K562 (cell line): ENCODE measurements around the gene DUSP5. TPM values are rescaled to one million over a fixed set of nuclear protein-coding genes. Genes with fewer than 3 reads are reported as not detected.

Source experiments
- ATAC-seq: fragments of 200-7000 bp; cut with Tn5 transposase; 3 replicates; pipeline ENCODE4 v1.9.1; 2020; ENCODE audit warnings: moderate library complexity
- BruUV-seq: library from RNA; stranded (reverse); fragments of 400-500 nt; replicated peaks from 2 replicates; lab custom pipeline; 2021; lab: Mats Ljungman, UMichigan
- CTCF ChIA-PET: fragments of 300-600 bp; formaldehyde crosslinking; extraction: SDS; loops from one replicate; lab custom pipeline; 2021; ENCODE audit warnings: low intra/inter-chr PET ratio; lab: Yijun Ruan, JAX
- POLR2A ChIA-PET: fragments of 300-600, 350-650 bp; sonication (Branson Sonifier 250); formaldehyde crosslinking; extraction: SDS; loops from one replicate; lab custom pipeline; 2021; ENCODE audit warnings: antibody characterized with exemption, inconsistent platforms; lab: Yijun Ruan, JAX
- DNase-seq, 4 experiments: peaks; one replicate each; pipeline versions ENCODE4 v3.0.0 to v3.0.0-alpha.2; 2011 to 2018; ENCODE audit warnings: low spot score in 3 of 4, mixed read lengths in 3 of 4; ENCODE audit errors: extremely low read depth in 1 of 4
- FAIRE-seq: peaks from 2 replicates; lab custom pipeline; 2011; peaks lifted over from hg19 to GRCh38; lab: Jason Lieb, UNC
- H2AFZ ChIP-seq: 2 replicates; pipeline ENCODE4 v1.6.0; 2011; ENCODE audit warnings: low read depth, low read length, control low read depth, inconsistent platforms
- H3K27ac ChIP-seq: fragments of 200-600 bp; 3 replicates; pipeline ENCODE4 v1.8.0; 2011; ENCODE audit warnings: low read depth, mild to moderate bottlenecking, control low read depth, inconsistent platforms, low read length, moderate library complexity, mixed read lengths; ENCODE audit errors: extremely low read depth
- H3K27me3 ChIP-seq, 2 experiments: fragments of 300-600 bp in 1 of 2; 2 replicates in 1 of 2; 3 replicates in 1 of 2; pipeline versions ENCODE4 v1.6.0 to v1.8.0; 2011; ENCODE audit warnings: inconsistent platforms in 2 of 2, low read length in 2 of 2, mild to moderate bottlenecking in 1 of 2, mixed read lengths in 1 of 2, moderate library complexity in 1 of 2; ENCODE audit not compliant: control insufficient read depth in 2 of 2, insufficient read depth in 2 of 2
- H3K36me3 ChIP-seq: fragments of 300-600 bp; 3 replicates; pipeline ENCODE4 v1.8.0; 2011; ENCODE audit warnings: mild to moderate bottlenecking, low read length, inconsistent platforms; ENCODE audit not compliant: control insufficient read depth, insufficient read depth
- H3K4me1 ChIP-seq, 2 experiments: fragments of 200-600 bp in 1 of 2; replicated peaks in 1 of 2; 2 replicates in 1 of 2; 3 replicates in 1 of 2; pipeline versions ENCODE4 v1.5.1 to v1.8.0; 2011; ENCODE audit warnings: inconsistent platforms in 2 of 2, low read length in 2 of 2, mild to moderate bottlenecking in 1 of 2, mixed read lengths in 1 of 2, moderate library complexity in 1 of 2; ENCODE audit not compliant: control insufficient read depth in 2 of 2, insufficient read depth in 2 of 2
- H3K4me2 ChIP-seq: 2 replicates; pipeline ENCODE4 v1.6.1; 2011; ENCODE audit warnings: low read length, control low read depth, inconsistent platforms, mixed read lengths; ENCODE audit not compliant: insufficient read depth
- H3K4me3 ChIP-seq: fragments of 200-600 bp; sonication (generic), shearing (Covaris generic); 2 replicates; pipeline ENCODE4 v1.5.1; 2016; ENCODE audit warnings: control low read depth, inconsistent platforms
- H3K79me2 ChIP-seq: fragments of 200-600 bp; 3 replicates; pipeline ENCODE4 v1.8.0; 2011; ENCODE audit warnings: low read length, inconsistent platforms; ENCODE audit not compliant: control insufficient read depth, insufficient read depth
- H3K9ac ChIP-seq, 2 experiments: 2 replicates each; pipeline versions ENCODE4 v1.6.0 to v1.6.1; 2011; ENCODE audit warnings: low read depth in 2 of 2, low read length in 2 of 2, control low read depth in 1 of 2, inconsistent platforms in 1 of 2, mild to moderate bottlenecking in 1 of 2, mixed read lengths in 1 of 2; ENCODE audit not compliant: insufficient read depth in 1 of 2
- H3K9me1 ChIP-seq: one replicate; pipeline ENCODE4 v1.6.0; 2011; ENCODE audit warnings: inconsistent platforms, mild to moderate bottlenecking, low read length, moderate library complexity; ENCODE audit not compliant: control insufficient read depth, insufficient read depth
- H3K9me3 ChIP-seq: replicated peaks from 2 replicates; pipeline ENCODE4 v1.5.1; 2011; ENCODE audit warnings: low read depth, low read length, inconsistent platforms; ENCODE audit not compliant: control insufficient read depth, insufficient read depth
- H4K20me1 ChIP-seq: replicated peaks from 2 replicates; pipeline ENCODE4 v1.6.1; 2011; ENCODE audit warnings: low read length, inconsistent platforms, mixed read lengths; ENCODE audit not compliant: control insufficient read depth, insufficient read depth
- E2F6 ChIP-seq, 2 experiments: IDR thresholded peaks; 2 replicates each; pipeline ENCODE4 v1.6.1; 2011; ENCODE audit warnings: borderline replicate concordance in 1 of 2, control low read depth in 1 of 2, low read depth in 1 of 2, low read length in 1 of 2, mild to moderate bottlenecking in 1 of 2, mixed read lengths in 1 of 2, moderate library complexity in 1 of 2; ENCODE audit not compliant: insufficient read depth in 1 of 2, insufficient read length in 1 of 2, poor library complexity in 1 of 2, severe bottlenecking in 1 of 2; ENCODE audit errors: extremely low read depth in 1 of 2
- MCM7 ChIP-seq, 2 experiments: fragments of 450-650 bp; IDR thresholded peaks; 2 replicates each; pipeline ENCODE4 v1.6.1; 2016 to 2018
- WGBS: fragments of 100-300 bp; shearing (Covaris generic); methylation state at CpG from one replicate; pipeline ENCODE4 v1.1.6; 2016; ENCODE audit warnings: low coverage, mixed read lengths; ENCODE audit not compliant: insufficient coverage; ENCODE audit errors: missing lambda C conversion rate; 5-methylcytosine and 5-hydroxymethylcytosine counted together
- in situ Hi-C: fragments of 300-500 bp; cut with MboI; formaldehyde crosslinking; loops from 4 replicates; pipeline ENCODE4 v1.15.0; 2018; ENCODE audit warnings: inconsistent platforms, mixed read lengths
- intact Hi-C: fragments of 100-400 bp; cut with micrococcal nuclease; formaldehyde crosslinking; loops from 2 replicates; pipeline ENCODE4 v1.14.2; 2022
- polyA plus RNA-seq, 8 experiments: library from polyadenylated mRNA; depleted of rRNA in 4 of 8; stranded (reverse) in 5 of 8; unstranded in 3 of 8; fragments of >200 nt; fragmentation: Nextera tagmentation in 2 of 8; fragmentation: Illumina TruSeq in 1 of 8; extraction: Ambion mirVana in 2 of 8; extraction: Trizol in 1 of 8; gene quantifications; 2 replicates each; pipeline versions ENCODE4 v1.2.1 to v1.2.3, GENCODE V29; 2011 to 2014; ENCODE audit warnings: inconsistent platforms in 1 of 8, missing spikeins in 1 of 8
- total RNA-seq, 7 experiments: library from RNA; depleted of rRNA in 6 of 7; stranded (reverse); fragments of >200 nt in 6 of 7; fragmentation: Illumina TruSeq in 2 of 7; extraction: Trizol in 2 of 7; gene quantifications; 2 replicates each; pipeline versions ENCODE4 v1.2.1 to v1.2.3, GENCODE V29; 2011 to 2021; ENCODE audit warnings: low replicate concordance in 1 of 7
- TF ChIP-seq, protein P1 (sequence below): fragments of 450-650 bp; IDR thresholded peaks from 2 replicates; pipeline ENCODE4 v1.6.1; 2016; ENCODE audit warnings: mild to moderate bottlenecking, moderate library complexity

DUSP5 gene
- total and polyA plus RNA-seq, 9 of the 15 experiments (the other 6 are each of a cell fraction or from before 2014, with no cell fraction given) = 0.49 to 3.4 (median 2.0) TPM

DNA sequence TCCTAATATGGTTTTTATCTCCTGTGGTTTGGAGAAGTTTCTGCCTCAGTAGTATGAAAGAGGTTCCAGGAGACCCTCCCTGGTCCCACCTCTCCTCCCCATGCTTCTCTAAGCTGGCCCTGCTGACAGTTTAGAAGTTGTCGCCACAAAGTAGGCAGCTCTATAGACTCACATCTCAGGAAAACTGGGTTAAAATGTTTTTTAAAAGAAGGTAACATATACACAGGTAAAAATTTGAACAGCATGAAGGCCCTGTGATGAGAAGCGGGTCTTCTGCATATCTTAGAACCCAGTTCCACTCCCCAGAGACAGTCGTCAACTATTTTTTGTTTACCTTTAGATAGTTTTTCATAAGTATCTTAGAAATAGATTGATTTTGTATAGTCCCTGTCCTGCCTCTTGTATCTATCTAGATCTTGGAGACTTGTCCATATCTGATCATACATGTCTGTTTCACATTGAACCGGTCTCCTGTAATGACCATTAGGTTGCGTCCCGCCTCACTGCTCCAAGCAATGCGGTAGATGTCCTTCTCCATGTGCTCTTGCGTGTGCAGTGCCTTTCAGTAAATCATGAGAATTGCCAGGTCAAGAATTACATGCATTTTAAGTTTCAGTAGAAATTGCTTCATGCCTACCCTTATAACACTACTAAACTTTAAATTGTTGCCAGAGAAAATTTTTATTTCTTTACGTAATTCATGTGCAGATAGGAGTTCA is 2.2 kb downstream of the DUSP5 start:
- 28% methylated on average over 8 of the region's 9 CpGs for WGBS
- TF ChIP-seq E2F6 (IDR thresholded peaks at IDR 0.05; ENCODE audit: borderline replicate concordance in 1 of 2, extremely low read depth in 1 of 2, insufficient read depth in 1 of 2, insufficient read length in 1 of 2, low read depth in 1 of 2, low read length in 1 of 2, poor library complexity in 1 of 2, severe bottlenecking in 1 of 2) (peak in 1 of 2 experiments; percentile 28), MCM7 (IDR thresholded peaks at IDR 0.05) (no peak)
- TF ChIP-seq, protein P1, sequence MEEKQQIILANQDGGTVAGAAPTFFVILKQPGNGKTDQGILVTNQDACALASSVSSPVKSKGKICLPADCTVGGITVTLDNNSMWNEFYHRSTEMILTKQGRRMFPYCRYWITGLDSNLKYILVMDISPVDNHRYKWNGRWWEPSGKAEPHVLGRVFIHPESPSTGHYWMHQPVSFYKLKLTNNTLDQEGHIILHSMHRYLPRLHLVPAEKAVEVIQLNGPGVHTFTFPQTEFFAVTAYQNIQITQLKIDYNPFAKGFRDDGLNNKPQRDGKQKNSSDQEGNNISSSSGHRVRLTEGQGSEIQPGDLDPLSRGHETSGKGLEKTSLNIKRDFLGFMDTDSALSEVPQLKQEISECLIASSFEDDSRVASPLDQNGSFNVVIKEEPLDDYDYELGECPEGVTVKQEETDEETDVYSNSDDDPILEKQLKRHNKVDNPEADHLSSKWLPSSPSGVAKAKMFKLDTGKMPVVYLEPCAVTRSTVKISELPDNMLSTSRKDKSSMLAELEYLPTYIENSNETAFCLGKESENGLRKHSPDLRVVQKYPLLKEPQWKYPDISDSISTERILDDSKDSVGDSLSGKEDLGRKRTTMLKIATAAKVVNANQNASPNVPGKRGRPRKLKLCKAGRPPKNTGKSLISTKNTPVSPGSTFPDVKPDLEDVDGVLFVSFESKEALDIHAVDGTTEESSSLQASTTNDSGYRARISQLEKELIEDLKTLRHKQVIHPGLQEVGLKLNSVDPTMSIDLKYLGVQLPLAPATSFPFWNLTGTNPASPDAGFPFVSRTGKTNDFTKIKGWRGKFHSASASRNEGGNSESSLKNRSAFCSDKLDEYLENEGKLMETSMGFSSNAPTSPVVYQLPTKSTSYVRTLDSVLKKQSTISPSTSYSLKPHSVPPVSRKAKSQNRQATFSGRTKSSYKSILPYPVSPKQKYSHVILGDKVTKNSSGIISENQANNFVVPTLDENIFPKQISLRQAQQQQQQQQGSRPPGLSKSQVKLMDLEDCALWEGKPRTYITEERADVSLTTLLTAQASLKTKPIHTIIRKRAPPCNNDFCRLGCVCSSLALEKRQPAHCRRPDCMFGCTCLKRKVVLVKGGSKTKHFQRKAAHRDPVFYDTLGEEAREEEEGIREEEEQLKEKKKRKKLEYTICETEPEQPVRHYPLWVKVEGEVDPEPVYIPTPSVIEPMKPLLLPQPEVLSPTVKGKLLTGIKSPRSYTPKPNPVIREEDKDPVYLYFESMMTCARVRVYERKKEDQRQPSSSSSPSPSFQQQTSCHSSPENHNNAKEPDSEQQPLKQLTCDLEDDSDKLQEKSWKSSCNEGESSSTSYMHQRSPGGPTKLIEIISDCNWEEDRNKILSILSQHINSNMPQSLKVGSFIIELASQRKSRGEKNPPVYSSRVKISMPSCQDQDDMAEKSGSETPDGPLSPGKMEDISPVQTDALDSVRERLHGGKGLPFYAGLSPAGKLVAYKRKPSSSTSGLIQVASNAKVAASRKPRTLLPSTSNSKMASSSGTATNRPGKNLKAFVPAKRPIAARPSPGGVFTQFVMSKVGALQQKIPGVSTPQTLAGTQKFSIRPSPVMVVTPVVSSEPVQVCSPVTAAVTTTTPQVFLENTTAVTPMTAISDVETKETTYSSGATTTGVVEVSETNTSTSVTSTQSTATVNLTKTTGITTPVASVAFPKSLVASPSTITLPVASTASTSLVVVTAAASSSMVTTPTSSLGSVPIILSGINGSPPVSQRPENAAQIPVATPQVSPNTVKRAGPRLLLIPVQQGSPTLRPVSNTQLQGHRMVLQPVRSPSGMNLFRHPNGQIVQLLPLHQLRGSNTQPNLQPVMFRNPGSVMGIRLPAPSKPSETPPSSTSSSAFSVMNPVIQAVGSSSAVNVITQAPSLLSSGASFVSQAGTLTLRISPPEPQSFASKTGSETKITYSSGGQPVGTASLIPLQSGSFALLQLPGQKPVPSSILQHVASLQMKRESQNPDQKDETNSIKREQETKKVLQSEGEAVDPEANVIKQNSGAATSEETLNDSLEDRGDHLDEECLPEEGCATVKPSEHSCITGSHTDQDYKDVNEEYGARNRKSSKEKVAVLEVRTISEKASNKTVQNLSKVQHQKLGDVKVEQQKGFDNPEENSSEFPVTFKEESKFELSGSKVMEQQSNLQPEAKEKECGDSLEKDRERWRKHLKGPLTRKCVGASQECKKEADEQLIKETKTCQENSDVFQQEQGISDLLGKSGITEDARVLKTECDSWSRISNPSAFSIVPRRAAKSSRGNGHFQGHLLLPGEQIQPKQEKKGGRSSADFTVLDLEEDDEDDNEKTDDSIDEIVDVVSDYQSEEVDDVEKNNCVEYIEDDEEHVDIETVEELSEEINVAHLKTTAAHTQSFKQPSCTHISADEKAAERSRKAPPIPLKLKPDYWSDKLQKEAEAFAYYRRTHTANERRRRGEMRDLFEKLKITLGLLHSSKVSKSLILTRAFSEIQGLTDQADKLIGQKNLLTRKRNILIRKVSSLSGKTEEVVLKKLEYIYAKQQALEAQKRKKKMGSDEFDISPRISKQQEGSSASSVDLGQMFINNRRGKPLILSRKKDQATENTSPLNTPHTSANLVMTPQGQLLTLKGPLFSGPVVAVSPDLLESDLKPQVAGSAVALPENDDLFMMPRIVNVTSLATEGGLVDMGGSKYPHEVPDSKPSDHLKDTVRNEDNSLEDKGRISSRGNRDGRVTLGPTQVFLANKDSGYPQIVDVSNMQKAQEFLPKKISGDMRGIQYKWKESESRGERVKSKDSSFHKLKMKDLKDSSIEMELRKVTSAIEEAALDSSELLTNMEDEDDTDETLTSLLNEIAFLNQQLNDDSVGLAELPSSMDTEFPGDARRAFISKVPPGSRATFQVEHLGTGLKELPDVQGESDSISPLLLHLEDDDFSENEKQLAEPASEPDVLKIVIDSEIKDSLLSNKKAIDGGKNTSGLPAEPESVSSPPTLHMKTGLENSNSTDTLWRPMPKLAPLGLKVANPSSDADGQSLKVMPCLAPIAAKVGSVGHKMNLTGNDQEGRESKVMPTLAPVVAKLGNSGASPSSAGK = peak; percentile 39; the same call in 1 of the 2 replicates
- TF ChIP-seq, all 486 proteins: peak for 2
- DNase-seq (peak in 1 of 4 experiments; percentile 28), ATAC-seq (no peak), FAIRE-seq (peak; percentile 40)
- H3K27ac ChIP-seq = peak overlapping the region; percentile 83; the same call in 2 of the 3 replicates
- peaks cover 39 to 63% of the 10 kb centered on the region in 2 experiments for H3K4me1 ChIP-seq
- no peaks in the 10 kb centered on the region for H3K9me3 ChIP-seq
- CTCF ChIA-PET = interaction anchor here (0.6 kb wide), 1 partner anchor 194 kb away, joined by 3 read pairs; no protein-coding TSS in a partner anchor
- H3K36me3 ChIP-seq = peaks cover 7% of the 10 kb centered on the region; the same call in 2 of the 3 replicates
- no peaks in the 10 kb centered on the region for H3K9me1 ChIP-seq
- no peaks in the 10 kb centered on the region for H4K20me1 ChIP-seq
- H3K4me3 ChIP-seq = peak overlapping the region; percentile 69; the same call in 1 of the 2 replicates
- H2AFZ ChIP-seq = 0 out of 2 replicates have a peak overlapping the region, but pooled peaks have one; percentile 35
- no TSS peak for BruUV-seq
- H3K4me2 ChIP-seq = peak overlapping the region; percentile 85
- H3K9ac ChIP-seq = peak overlapping the region in 1 of 2 experiments; percentile 51; a peak in 3 of 4 replicates
- POLR2A ChIA-PET = interaction anchor here (0.9 kb wide), 1 partner anchor 11 kb away, joined by 4 read pairs; no protein-coding TSS in a partner anchor
- in situ Hi-C loops (no loop called here), intact Hi-C loops (loop anchor here (5.0 kb wide), 5 partner anchors 37 to 193 kb away; no protein-coding TSS in a partner anchor)
- no peaks in the 10 kb centered on the region for H3K27me3 ChIP-seq
- peaks cover 25% of the 10 kb centered on the region; the same call in 2 of the 3 replicates for H3K79me2 ChIP-seq
